Measurements from ENCODE around the gene SRSF6.
"Not testable (repeated sequence)": the region's sequence is repeated elsewhere in the genome, so short reads cannot be mapped to it uniquely, and the experiment has no call there.

SRSF6 gene

GRCh38 chr20:43431134-43431519, 26.6 kb upstream of the SRSF6 start:
- Histone ChIP-seq H3K36me3 (ENCODE audit: control insufficient read depth in 5 of 5, insufficient read depth in 5 of 5, low read length in 5 of 5) (no peaks in the 10 kb centered on the region), H3K4me3 (ENCODE audit: low read depth in 1 of 5, low read length in 5 of 5) (no peak overlapping the region), H3K27ac (ENCODE audit: low read depth, low read length) (no peak overlapping the region), H3K9ac (ENCODE audit: low read length in 5 of 5) (no peak overlapping the region), H3K27me3 (ENCODE audit: control insufficient read depth in 5 of 5, insufficient read depth in 4 of 5, low read length in 5 of 5) (peaks cover 0 to 3% (median 0%) of the 10 kb centered on the region in 5 donors), H3K4me1 (ENCODE audit: control insufficient read depth in 5 of 5, insufficient read depth in 5 of 5, low read length in 5 of 5) (no peaks in the 10 kb centered on the region), H3K9me3 (ENCODE audit: control insufficient read depth in 5 of 5, low read length in 5 of 5) (no peaks in the 10 kb centered on the region)

- Histone ChIP-seq H3K27ac (ENCODE audit: low read depth, low read length) (no peak overlapping the region), H3K4me1 (ENCODE audit: control insufficient read depth in 5 of 5, insufficient read depth in 5 of 5, low read length in 5 of 5) (no peaks in the 10 kb centered on the region), H3K27me3 (ENCODE audit: control insufficient read depth in 5 of 5, insufficient read depth in 4 of 5, low read length in 5 of 5) (peaks cover 0 to 6% (median 0%) of the 10 kb centered on the region in 5 donors), H3K36me3 (ENCODE audit: control insufficient read depth in 5 of 5, insufficient read depth in 5 of 5, low read length in 5 of 5) (no peaks in the 10 kb centered on the region), H3K9ac (ENCODE audit: low read length in 5 of 5) (no peak overlapping the region), H3K4me3 (ENCODE audit: low read depth in 1 of 5, low read length in 5 of 5) (no peak overlapping the region), H3K9me3 (ENCODE audit: control insufficient read depth in 5 of 5, low read length in 5 of 5) (no peaks in the 10 kb centered on the region)
These were observed 25.2 kb upstream of the SRSF6 start for GRCh38 chr20:43432498-43432897.

- Histone ChIP-seq H3K4me1 (ENCODE audit: control insufficient read depth in 5 of 5, insufficient read depth in 5 of 5, low read length in 5 of 5) (no peaks in the 10 kb centered on the region), H3K36me3 (ENCODE audit: control insufficient read depth in 5 of 5, insufficient read depth in 5 of 5, low read length in 5 of 5) (no peaks in the 10 kb centered on the region), H3K9me3 (ENCODE audit: control insufficient read depth in 5 of 5, low read length in 5 of 5) (no peaks in the 10 kb centered on the region), H3K27ac (ENCODE audit: low read depth, low read length) (no peak overlapping the region), H3K4me3 (ENCODE audit: low read depth in 1 of 5, low read length in 5 of 5) (no peak overlapping the region), H3K27me3 (ENCODE audit: control insufficient read depth in 5 of 5, insufficient read depth in 4 of 5, low read length in 5 of 5) (peaks cover 0 to 6% (median 0%) of the 10 kb centered on the region in 5 donors), H3K9ac (ENCODE audit: low read length in 5 of 5) (no peak overlapping the region)
These were observed 24.3 kb upstream of the SRSF6 start for GRCh38 chr20:43433250-43433854.

GRCh38 chr20:43434565-43434964, 23.1 kb upstream of the SRSF6 start:
- no peaks in the 10 kb centered on the region for H3K36me3 ChIP-seq (ENCODE audit: control insufficient read depth in 5 of 5, insufficient read depth in 5 of 5, low read length in 5 of 5)
- no peak overlapping the region for H3K4me3 ChIP-seq (ENCODE audit: low read depth in 1 of 5, low read length in 5 of 5)
- H3K4me1 ChIP-seq (ENCODE audit: control insufficient read depth in 5 of 5, insufficient read depth in 5 of 5, low read length in 5 of 5), result no peaks in the 10 kb centered on the region
- no peaks in the 10 kb centered on the region for H3K9me3 ChIP-seq (ENCODE audit: control insufficient read depth in 5 of 5, low read length in 5 of 5)
- H3K27ac ChIP-seq (ENCODE audit: low read depth, low read length), result no peak overlapping the region
- peaks cover 0 to 6% (median 2%) of the 10 kb centered on the region in 5 donors for H3K27me3 ChIP-seq (ENCODE audit: control insufficient read depth in 5 of 5, insufficient read depth in 4 of 5, low read length in 5 of 5)
- no peak overlapping the region for H3K9ac ChIP-seq (ENCODE audit: low read length in 5 of 5)

- H3K4me1 ChIP-seq (ENCODE audit: control insufficient read depth in 5 of 5, insufficient read depth in 5 of 5, low read length in 5 of 5), result no peaks in the 10 kb centered on the region
- no peak overlapping the region for H3K4me3 ChIP-seq (ENCODE audit: low read depth in 1 of 5, low read length in 5 of 5)
- no peak overlapping the region for H3K9ac ChIP-seq (ENCODE audit: low read length in 5 of 5)
- no peak overlapping the region for H3K27ac ChIP-seq (ENCODE audit: low read depth, low read length)
- H3K27me3 ChIP-seq (ENCODE audit: control insufficient read depth in 5 of 5, insufficient read depth in 4 of 5, low read length in 5 of 5), result peaks cover 3 to 13% (median 8%) of the 10 kb centered on the region in 5 donors
- no peaks in the 10 kb centered on the region for H3K9me3 ChIP-seq (ENCODE audit: control insufficient read depth in 5 of 5, low read length in 5 of 5)
- no peaks in the 10 kb centered on the region for H3K36me3 ChIP-seq (ENCODE audit: control insufficient read depth in 5 of 5, insufficient read depth in 5 of 5, low read length in 5 of 5)
These were observed 18.9 kb upstream of the SRSF6 start for GRCh38 chr20:43438578-43439316.

- H3K27ac ChIP-seq (ENCODE audit: low read depth, low read length), result no peak overlapping the region
- H3K9ac ChIP-seq (ENCODE audit: low read length in 5 of 5), result no peak overlapping the region
- no peak overlapping the region for H3K4me3 ChIP-seq (ENCODE audit: low read depth in 1 of 5, low read length in 5 of 5)
- no peaks in the 10 kb centered on the region for H3K9me3 ChIP-seq (ENCODE audit: control insufficient read depth in 5 of 5, low read length in 5 of 5)
- no peaks in the 10 kb centered on the region for H3K4me1 ChIP-seq (ENCODE audit: control insufficient read depth in 5 of 5, insufficient read depth in 5 of 5, low read length in 5 of 5)
- no peaks in the 10 kb centered on the region for H3K36me3 ChIP-seq (ENCODE audit: control insufficient read depth in 5 of 5, insufficient read depth in 5 of 5, low read length in 5 of 5)
- peaks cover 3 to 13% (median 11%) of the 10 kb centered on the region in 5 donors for H3K27me3 ChIP-seq (ENCODE audit: control insufficient read depth in 5 of 5, insufficient read depth in 4 of 5, low read length in 5 of 5)
These were observed 17.2 kb upstream of the SRSF6 start for GRCh38 chr20:43440531-43440930.

GRCh38 chr20:43442282-43442880, 15.3 kb upstream of the SRSF6 start:
- Histone ChIP-seq H3K4me3 (ENCODE audit: low read depth in 1 of 5, low read length in 5 of 5) (no peak overlapping the region), H3K4me1 (ENCODE audit: control insufficient read depth in 5 of 5, insufficient read depth in 5 of 5, low read length in 5 of 5) (no peaks in the 10 kb centered on the region), H3K9ac (ENCODE audit: low read length in 5 of 5) (no peak overlapping the region), H3K27ac (ENCODE audit: low read depth, low read length) (no peak overlapping the region), H3K9me3 (ENCODE audit: control insufficient read depth in 5 of 5, low read length in 5 of 5) (no peaks in the 10 kb centered on the region), H3K27me3 (ENCODE audit: control insufficient read depth in 5 of 5, insufficient read depth in 4 of 5, low read length in 5 of 5) (peaks cover 5 to 18% (median 11%) of the 10 kb centered on the region in 5 donors), H3K36me3 (ENCODE audit: control insufficient read depth in 5 of 5, insufficient read depth in 5 of 5, low read length in 5 of 5) (no peaks in the 10 kb centered on the region)

- peaks cover 9 to 20% (median 14%) of the 10 kb centered on the region in 5 donors for H3K27me3 ChIP-seq (ENCODE audit: control insufficient read depth in 5 of 5, insufficient read depth in 4 of 5, low read length in 5 of 5)
- H3K4me1 ChIP-seq (ENCODE audit: control insufficient read depth in 5 of 5, insufficient read depth in 5 of 5, low read length in 5 of 5), result peaks cover 0 to 6% (median 0%) of the 10 kb centered on the region in 5 donors
- H3K9me3 ChIP-seq (ENCODE audit: control insufficient read depth in 5 of 5, low read length in 5 of 5), result no peaks in the 10 kb centered on the region
- H3K36me3 ChIP-seq (ENCODE audit: control insufficient read depth in 5 of 5, insufficient read depth in 5 of 5, low read length in 5 of 5), result no peaks in the 10 kb centered on the region
- no peak overlapping the region for H3K27ac ChIP-seq (ENCODE audit: low read depth, low read length)
- H3K4me3 ChIP-seq (ENCODE audit: low read depth in 1 of 5, low read length in 5 of 5), result no peak overlapping the region
- H3K9ac ChIP-seq (ENCODE audit: low read length in 5 of 5), result no peak overlapping the region
These were observed 13.6 kb upstream of the SRSF6 start for GRCh38 chr20:43444107-43444506.

- H3K4me1 ChIP-seq (ENCODE audit: control insufficient read depth in 5 of 5, insufficient read depth in 5 of 5, low read length in 5 of 5), result peaks cover 0 to 6% (median 0%) of the 10 kb centered on the region in 5 donors
- H3K36me3 ChIP-seq (ENCODE audit: control insufficient read depth in 5 of 5, insufficient read depth in 5 of 5, low read length in 5 of 5), result no peaks in the 10 kb centered on the region
- no peak overlapping the region for H3K27ac ChIP-seq (ENCODE audit: low read depth, low read length)
- H3K4me3 ChIP-seq (ENCODE audit: low read depth in 1 of 5, low read length in 5 of 5), result no peak overlapping the region
- peaks cover 9 to 30% (median 13%) of the 10 kb centered on the region in 5 donors for H3K27me3 ChIP-seq (ENCODE audit: control insufficient read depth in 5 of 5, insufficient read depth in 4 of 5, low read length in 5 of 5)
- no peaks in the 10 kb centered on the region for H3K9me3 ChIP-seq (ENCODE audit: control insufficient read depth in 5 of 5, low read length in 5 of 5)
- H3K9ac ChIP-seq (ENCODE audit: low read length in 5 of 5), result no peak overlapping the region
These were observed 11.3 kb upstream of the SRSF6 start for GRCh38 chr20:43446361-43446879.

GRCh38 chr20:43448431-43448747, 9.3 kb upstream of the SRSF6 start:
- not testable (repeated sequence) for H3K9ac ChIP-seq (ENCODE audit: low read length in 5 of 5); H3K9me3 ChIP-seq (ENCODE audit: control insufficient read depth in 5 of 5, low read length in 5 of 5); H3K4me3 ChIP-seq (ENCODE audit: low read depth in 1 of 5, low read length in 5 of 5); H3K27ac ChIP-seq (ENCODE audit: low read depth, low read length); H3K36me3 ChIP-seq (ENCODE audit: control insufficient read depth in 5 of 5, insufficient read depth in 5 of 5, low read length in 5 of 5); H3K4me1 ChIP-seq (ENCODE audit: control insufficient read depth in 5 of 5, insufficient read depth in 5 of 5, low read length in 5 of 5)
- H3K27me3 ChIP-seq (ENCODE audit: control insufficient read depth in 5 of 5, insufficient read depth in 4 of 5, low read length in 5 of 5), result peaks cover 6 to 35% (median 8%) of the 10 kb centered on the region in 5 donors

Data from subcutaneous abdominal adipose tissue (tissue), 5 donors.